Medulla oblongata (tissue), 1 donor: ENCODE results near the gene RNF126.
"Not testable (repeated sequence)": the region's sequence is repeated elsewhere in the genome, so short reads cannot be mapped to it uniquely, and the experiment has no call there.

Source experiments
- DNase-seq: peaks from one replicate; pipeline ENCODE4 v3.0.0-alpha.2; 2015; ENCODE audit errors: extremely low spot score

Gene RNF126

DNA sequence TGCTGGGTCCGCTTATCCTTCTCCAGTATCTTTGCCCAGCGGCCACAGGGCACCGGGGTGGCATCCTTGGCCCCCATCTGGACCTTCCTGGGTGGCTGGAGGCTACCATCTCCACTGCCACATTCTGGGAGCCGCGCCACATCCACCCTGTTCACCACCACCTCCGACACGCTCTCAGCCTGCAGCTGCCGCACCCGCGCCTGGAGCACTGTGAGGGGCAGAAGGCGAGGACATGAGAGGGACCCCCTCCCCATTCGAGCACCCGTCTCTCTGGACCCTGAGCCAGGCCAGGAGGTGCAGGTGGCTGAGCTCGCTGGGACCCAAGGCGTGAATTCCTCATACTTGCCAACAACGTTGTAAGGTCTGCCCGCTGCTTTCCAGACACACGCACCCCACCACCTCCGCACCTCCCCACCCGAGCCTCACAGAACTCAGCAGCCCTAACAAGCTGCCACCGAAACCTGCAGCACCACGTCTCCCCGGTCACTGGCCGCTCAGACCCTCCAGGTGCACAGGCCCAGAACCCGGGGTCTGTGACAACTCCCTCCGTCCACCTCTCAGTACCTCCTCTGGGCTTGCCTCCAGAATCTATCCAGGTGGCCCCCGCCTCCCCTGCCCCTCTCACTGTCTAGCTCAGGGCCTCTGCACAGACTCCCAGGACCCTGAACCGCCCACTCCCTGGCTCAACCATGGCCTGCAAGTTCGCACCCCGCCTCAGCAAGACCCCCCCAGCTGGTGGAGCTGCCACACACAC is 32.9 kb downstream of the RNF126 start:
- DNase-seq: no peak

DNA sequence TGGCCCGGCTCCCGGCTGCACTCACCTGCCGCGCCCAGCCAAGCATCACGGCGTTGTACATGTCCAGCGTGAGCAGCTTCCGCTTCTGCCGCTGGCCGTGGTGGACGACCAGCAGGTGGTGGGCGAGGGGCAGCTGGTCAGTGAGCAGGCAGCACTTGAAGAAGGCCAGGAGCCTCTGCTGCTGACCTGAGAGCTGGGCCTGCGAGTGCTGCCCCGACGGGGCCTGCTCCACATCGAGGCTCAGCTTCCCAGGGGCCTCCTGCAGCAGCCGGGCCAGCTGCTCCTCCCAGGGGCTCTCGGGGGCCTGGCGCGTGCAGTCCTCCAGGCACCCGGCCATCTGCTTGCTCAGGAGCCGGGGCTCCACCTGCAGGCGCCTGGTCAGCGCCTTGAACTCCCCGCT is 33.5 kb downstream of the RNF126 start:
- DNase-seq: not testable (repeated sequence)

DNA sequence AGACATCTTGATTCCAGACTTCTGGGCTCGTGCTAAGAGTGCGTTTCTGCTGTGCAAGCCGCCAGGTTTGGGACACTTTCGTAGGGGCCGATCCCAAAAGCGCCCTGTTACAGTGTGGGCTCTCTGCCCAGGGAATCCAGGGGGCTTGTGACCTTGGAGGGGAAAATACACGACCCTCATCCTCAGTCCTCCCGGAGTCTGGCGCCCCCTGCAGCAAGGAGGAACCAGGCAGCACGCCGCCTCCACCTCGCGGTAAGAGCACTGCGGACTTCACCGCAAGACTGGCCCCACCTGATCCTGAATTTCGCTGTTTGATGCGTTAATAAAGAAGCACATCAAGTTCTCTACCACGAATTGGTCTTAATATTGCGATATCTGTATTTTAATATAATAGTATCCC is 34.8 kb downstream of the RNF126 start:
- no peak for DNase-seq

DNA sequence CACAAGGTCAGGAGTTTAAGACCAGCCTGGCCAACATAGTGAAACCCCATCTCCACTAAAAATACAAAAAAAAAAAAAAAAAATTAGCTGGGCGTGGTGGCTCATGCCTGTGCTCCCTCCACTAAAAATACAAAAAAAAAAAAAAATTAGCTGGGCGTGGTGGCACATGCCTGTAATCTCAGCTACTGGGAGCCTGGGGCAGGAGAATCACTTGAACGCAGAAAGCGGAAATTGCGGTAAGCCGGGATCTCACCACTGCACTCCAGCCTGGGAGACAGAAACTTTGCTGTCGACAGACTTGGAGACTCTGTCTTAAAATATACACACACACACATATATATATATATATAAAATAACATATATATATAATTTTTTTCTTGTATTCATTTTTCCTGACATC is 36.4 kb downstream of the RNF126 start:
- not testable (repeated sequence) for DNase-seq

DNA sequence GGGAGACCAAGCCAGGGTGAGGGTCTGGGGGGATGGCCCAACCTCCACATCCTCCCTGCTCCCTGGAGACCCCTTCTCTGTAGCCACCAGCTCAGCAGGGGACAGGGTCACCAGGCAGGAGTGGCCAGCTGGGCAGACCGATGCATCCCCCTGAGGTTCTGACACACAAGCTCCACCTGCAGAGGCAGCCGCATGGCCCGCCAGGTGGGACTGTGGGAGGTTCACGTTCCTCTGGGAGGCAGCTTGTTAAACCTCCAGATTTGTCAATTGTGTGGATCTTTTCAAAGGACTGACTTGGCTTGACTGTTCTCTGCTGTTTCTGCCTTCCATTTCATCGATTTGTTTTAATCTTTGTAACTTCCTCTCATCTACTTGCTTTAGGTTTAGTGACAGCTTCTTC is 37.8 kb downstream of the RNF126 start:
- no peak for DNase-seq

DNA sequence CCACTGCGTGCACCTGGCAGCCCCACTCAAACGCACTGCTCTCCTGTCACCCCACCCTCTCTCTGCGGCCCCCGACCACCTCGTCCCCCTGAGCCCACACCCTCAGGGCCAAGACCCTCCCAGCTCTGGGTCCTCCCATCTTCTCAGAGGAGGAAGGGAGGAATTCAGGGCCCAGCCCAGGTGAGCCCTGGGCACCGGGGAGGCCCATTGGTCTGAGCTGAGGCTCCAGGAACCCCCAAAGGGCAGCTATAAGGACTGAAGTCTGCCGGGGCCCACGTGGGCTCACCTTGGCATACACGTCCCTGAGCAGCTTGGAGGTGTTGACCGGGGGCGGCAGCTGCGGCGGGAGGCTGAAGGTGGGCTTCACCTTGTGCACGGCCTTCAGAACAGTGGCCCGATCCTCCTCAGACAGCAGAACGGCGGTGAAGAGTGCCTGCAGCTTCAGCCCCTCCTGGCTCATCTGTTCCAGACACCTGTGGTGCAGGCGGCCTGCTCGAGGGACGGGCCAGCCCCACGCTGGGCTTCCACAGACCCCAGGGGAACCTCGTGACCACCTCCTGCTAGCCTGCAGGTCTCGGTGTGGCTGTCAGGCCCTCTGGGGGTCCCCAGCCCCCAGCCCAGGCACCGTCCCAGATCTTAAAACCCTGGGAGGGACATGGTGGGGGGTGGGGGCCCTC is 38.4 kb downstream of the RNF126 start:
- DNase-seq: no peak

DNA sequence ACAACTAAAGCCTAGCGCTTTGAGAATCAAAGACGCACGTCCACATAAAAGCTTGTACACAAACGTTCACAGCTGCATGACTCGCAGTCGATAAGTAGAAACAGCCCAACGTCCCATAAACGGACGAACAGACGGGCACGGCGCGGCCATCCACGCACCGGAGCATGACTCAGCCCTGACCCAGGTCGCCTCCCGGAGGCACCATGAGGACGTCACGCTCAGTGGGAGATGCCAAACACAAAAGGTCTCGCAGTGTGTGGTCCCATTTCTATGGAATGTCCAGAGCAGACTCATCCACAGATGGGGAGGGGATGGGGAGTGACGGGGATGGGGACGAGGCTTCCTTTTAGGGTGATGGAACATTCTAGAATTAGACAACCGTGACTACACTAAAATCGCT is 39.0 kb downstream of the RNF126 start:
- no peak for DNase-seq

DNA sequence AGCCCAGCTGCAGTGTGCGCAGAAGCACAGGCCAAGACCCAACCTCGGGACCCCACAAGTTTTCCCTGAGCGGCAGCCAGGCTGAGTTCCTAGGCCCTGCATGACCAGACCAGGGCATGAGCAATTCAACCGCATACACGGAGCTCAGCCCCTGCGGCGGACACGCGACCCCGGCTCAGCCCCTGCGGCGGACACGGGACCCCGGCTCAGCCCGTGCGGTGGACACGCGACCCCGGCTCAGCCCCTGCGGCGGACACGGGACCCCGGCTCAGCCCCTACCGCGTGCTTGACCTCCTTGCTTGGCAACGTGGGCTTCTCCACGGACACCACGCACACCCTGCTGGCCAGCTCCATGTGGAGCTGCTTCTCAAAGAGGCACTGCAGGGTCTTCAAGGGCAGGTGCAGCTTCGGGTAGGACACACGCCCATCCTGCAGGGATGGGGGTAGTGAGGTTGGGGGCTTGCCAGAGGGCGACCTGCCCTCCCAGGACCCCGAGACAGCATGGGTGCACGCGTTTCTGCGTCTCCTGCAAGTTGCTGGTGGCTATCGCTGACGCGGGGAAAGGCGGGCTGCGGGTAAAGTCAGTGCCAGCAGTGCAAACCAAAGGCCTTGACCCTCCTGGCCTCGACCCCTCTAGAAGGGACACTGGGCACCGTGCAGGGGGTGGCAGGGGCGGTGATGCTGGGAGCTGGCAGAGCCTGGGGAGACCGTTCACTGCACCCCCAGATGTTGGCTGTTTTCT is 39.7 kb downstream of the RNF126 start:
- DNase-seq: no peak

DNA sequence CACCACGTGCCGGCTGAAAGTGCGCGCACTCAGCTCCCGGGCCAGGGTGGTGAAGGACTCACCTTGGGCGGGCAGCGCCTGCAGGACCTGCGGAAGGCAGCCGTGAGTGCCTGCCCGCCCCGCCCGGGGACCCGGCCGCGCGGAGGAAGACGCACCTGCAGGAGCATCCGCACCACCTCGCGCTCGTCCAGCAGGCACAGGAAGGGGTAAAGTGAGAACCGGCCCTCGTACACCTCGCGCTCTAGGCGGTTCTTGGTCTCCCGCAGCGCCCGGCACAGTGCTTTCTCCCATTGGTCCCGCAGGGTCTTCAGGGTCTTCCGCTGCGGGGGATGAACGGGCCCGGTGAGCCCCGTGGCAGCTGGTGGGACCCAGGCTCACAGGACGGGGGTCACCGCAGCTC is 40.3 kb downstream of the RNF126 start:
- no peak for DNase-seq

DNA sequence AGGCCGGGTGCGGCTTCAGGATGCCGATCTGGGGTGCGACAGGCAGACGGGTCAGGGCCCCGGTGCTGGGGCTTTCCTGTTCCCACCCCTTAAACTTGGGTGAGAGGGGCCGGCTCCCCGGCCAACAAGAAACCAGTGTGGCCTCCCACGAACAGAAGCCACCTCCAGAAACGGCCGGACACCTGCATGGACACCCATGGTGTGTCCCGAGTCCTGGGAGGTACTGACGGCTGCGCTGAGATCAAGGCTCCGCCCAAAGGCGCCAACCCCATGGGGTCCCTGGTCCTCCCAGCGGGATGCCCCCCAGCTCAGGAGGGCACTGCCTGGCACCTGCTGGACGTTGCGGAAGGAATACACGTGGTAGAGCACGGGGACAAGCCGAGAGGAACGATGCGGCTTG is 41.2 kb downstream of the RNF126 start:
- DNase-seq: no peak

DNA sequence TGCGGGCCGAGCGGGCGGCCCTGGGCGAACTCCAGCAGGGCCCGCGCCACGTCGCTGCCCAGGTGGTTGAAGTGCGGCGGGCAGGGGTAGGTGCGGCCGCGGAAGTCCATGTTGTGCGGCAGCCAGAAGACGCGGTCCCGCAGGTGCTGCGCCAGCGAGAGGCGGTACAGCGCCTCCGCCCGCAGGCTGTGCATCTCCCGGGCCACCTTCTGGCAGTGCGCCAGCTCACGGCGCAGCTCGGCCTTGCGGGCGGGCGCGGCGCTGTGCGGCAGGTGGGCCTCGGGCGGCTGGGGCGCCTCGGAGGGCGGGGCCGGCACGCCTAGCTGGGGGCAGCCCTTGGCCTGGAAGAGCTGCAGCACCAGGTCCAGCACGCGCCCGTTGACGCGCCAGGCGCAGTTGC is 41.8 kb downstream of the RNF126 start:
- DNase-seq: not testable (repeated sequence)

DNA sequence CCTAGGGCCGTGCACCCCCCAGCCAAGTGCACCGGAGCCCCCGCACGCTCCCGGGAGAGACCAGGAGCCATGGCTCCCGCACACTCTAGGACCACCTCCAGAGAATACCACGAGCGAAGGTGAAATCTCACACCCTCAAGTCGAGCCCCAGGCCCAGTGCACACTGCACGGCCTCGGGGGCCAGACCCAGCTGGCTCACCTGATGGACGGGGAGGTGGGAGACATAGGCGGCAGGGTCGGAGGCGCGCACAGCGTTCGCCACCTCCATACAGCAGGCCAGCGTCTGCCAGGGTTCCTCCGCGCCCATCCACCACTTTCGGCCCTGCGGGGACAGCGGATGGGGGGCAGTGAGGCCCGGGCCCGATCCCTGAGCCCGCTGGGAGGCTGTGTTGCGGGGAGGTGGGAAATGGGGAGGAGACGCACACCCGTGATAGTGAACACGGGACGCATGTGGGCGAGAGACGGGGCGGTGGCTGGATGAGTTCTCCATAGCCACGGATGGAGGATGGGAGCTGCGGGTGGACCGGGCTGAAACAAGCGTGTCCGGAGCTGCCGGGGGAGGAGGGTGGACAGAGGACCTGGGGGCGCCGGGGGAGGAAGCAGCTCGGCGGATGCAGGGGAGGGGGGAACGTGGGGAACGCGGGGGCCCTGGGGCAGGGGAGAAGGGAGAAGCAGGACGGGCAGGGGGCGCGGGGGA is 42.7 kb downstream of the RNF126 start:
- no peak for DNase-seq

DNA sequence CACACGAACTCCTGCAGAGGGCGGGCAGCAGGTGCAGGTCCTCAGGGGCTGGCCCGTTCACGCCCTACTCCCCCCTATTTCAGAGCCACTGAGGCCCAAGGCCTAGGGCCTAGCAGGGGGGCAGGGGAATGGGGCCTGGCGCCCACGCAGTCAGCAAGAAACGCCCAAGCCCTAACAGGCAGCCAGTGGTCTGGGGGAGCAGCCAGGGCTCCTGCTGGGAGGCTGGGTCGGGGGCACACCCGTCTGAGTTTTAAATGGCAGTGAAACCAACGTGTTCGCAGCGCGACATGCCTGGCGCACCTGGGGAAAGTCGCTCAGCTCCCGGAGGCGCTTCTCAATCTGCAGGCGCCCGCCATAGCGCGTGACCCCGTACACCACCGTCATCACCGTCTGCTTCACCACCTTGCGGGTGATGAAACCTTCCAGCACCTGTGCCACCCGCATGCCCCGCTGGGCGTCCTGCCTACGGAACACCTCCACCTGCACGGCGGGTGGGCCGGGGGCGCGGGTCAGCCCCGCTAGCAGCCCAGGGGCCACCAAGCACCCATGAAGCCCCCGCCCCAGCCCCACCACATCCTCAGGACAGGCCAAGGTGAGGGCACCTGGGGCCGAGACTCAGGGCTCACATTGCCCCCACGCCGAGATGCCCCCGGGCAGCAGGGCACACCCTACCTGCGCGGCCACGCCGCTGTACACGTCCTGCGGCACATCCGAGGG is 43.6 kb downstream of the RNF126 start:
- DNase-seq: no peak

DNA sequence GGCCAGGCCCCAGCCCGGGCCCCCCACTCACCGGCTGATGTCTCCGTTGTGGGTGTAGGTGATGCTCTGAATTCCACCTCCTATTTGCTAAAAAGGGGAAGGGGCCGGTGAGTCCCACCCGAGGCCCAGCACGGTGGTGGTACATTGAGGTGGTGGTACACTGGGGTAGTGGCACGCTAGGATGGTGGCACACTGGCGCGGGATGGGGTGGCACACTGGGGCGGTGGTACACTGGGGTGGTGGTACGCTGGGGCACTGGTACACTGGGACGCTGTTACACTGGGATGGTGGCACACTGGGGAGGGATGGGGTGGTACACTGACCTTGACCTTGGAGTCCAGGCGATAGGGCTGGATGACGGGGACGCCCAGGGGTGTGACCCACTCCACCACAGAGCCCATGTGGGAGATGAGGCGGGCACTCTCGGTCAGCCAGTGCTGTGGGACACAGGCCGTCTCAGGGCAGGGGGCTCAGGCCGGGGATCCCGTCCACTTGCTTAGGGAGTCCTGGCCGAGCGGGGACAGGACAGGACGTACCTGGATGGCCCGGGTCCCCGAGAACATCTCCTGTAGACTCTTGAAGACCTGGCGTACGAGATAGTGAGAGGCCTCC is 44.2 kb downstream of the RNF126 start:
- DNase-seq: no peak

DNA sequence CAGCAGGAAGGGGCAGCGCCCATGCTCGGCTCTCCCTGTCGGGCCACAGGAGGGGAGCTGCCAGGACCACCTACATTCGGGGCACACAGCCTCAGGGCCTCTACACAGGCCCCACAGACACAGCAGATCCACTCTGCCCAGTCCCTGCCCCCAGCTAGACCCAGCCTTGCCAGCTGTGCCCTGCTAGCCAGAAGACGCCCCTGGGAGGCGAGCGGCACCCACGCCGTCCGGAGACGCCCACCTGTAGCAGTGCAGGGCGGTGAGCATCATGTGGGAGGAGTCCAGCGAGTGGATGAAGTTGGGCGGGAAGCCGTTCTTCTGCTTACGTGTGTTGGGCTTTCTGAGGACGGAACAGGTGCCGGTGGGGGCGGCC is 44.8 kb downstream of the RNF126 start:
- no peak for DNase-seq

DNA sequence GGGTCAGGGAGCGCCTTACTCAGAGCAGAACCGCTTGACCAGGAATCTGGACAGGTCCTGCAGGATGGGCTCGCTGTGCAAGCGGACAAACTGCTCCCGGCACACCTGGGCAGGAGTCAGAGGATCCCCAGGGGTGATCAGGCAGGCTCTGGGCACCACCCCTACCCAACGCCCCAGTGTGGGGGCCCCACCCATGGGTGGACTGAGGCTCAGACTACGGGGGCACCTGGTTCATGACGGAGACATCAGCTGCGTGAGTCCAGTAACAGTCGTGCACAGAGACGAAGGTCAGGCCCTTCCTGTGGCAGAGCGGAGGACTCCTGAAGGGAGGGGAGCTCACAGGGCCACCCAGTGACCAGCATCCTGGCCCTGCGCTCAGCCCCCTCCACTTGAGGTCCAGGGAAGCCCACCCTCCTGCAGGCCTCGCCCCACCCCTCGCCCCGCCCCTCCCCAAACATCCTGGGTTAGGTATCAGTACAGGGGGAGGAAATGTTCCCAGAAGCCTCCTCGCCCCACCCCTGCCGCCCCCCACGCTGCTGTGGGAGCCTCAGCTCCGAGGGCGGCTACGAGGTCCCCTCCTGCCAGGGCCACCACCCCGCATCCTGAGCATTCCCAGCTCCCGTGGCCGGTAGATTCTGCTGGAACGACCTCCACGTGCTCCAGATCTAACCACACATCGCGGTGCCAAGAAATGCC is 45.3 kb downstream of the RNF126 start:
- no peak for DNase-seq

DNA sequence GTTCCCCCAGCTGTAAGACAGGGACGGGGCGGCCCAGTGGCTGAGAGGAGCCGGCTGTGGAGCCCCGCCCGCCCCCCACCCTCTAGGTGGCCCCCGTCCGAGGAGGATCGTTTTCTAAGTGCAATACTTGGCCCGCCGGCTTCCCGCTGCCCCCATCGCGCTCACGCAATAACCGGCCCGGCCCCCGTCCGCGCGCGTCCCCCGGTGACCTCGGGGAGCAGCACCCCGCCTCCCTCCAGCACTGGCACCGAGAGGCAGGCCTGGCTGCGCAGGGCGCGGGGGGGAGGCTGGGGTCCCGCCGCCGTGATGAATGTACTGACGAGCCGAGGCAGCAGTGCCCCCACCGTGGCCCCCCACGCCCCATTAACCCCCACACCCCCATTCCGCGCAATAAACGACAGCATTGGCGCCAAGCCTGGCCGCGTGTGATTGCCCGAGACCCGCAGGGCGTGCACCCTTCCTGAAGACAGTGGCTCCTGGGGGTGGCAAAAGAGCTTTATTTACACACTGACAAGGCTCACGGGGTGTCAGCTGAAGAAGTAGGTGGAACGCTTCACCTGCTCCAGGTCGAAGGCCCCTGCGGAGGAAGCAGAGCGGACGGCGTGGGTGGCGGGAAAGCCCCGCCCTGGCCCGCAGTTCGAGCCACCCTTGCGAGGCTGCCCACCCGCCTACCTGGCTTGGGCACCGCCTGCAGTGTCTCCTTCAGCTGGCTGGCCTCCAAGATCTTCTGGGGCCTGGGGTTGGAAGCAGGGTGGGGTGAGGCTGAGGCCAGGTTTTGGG is 46.1 kb downstream of the RNF126 start:
- no peak for DNase-seq

DNA sequence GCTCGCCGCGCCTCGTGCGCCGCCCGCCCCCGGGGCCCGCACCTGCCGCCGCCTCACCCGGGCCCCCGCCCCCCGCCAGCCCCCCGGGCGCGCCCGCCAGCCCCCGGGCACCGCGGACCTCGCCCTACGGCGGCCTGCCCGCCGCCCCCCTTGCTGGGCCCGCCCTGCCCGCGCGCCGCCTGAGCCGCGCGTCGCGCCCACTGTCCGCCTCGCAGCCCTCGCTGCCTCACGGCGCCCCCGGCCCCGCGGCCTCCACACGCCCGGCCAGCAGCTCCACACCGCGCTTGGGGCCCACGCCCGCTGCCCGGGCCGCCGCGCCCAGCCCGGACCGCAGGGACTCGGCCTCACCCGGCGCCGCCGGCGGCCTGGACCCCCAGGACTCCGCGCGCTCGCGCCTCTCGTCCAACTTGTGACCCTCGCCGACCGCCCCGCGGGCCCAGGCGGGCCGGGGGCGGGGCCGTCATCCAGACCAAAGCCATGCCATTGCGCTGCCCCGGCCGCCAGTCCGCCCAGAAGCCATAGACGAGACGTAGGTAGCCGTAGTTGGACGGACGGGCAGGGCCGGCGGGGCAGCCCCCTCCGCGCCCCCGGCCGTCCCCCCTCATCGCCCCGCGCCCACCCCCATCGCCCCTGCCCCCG is 46.8 kb downstream of the RNF126 start:
- DNase-seq: no peak

DNA sequence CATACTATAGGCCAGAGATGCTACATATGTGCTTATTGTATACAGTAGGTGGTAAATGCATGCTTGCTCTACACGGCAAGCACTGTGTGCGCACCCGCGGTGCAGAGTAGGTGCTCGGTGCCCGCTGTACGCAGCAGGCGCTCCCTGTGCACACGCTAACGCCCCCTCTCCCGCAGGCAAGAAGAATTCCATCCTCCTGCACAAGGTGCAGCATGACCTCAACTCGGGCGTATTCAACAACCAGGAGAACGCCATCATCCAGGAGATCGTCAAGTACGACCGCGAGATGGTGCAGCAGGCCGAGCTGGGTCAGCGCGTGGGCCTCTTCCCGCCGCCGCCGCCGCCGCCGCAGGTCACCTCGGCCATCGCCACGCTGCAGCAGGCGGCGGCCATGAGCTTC is 47.4 kb downstream of the RNF126 start:
- DNase-seq: no peak
